ENCODE results near the gene HAUS3.

The HAUS3 gene

DNA sequence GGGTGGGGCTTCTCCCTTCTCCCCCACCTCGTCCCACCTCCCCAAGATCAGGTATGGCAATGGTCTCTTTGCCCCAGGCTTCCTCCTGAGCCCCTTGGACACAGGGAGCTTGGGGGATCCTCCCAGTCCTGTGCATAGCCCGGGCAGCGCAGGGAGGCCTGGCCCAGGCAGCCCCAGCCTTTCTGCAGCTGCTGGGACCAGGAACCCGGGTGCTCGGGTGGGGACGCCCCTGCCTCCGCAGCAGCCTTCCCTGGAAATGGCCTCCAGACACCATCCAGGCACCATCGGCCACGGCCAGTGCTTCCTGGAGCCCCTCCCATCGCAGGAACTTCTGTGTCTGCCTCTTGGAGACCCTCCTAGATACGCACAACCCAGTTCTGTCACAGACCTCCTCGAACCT lies 25.9 kb upstream of the HAUS3 start (continued):
- TF ChIP-seq, protein P1, sequence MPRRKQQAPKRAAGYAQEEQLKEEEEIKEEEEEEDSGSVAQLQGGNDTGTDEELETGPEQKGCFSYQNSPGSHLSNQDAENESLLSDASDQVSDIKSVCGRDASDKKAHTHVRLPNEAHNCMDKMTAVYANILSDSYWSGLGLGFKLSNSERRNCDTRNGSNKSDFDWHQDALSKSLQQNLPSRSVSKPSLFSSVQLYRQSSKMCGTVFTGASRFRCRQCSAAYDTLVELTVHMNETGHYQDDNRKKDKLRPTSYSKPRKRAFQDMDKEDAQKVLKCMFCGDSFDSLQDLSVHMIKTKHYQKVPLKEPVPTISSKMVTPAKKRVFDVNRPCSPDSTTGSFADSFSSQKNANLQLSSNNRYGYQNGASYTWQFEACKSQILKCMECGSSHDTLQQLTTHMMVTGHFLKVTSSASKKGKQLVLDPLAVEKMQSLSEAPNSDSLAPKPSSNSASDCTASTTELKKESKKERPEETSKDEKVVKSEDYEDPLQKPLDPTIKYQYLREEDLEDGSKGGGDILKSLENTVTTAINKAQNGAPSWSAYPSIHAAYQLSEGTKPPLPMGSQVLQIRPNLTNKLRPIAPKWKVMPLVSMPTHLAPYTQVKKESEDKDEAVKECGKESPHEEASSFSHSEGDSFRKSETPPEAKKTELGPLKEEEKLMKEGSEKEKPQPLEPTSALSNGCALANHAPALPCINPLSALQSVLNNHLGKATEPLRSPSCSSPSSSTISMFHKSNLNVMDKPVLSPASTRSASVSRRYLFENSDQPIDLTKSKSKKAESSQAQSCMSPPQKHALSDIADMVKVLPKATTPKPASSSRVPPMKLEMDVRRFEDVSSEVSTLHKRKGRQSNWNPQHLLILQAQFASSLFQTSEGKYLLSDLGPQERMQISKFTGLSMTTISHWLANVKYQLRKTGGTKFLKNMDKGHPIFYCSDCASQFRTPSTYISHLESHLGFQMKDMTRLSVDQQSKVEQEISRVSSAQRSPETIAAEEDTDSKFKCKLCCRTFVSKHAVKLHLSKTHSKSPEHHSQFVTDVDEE (CRISPR knock-in tag; IDR thresholded peaks at IDR 0.05): no peak

DNA sequence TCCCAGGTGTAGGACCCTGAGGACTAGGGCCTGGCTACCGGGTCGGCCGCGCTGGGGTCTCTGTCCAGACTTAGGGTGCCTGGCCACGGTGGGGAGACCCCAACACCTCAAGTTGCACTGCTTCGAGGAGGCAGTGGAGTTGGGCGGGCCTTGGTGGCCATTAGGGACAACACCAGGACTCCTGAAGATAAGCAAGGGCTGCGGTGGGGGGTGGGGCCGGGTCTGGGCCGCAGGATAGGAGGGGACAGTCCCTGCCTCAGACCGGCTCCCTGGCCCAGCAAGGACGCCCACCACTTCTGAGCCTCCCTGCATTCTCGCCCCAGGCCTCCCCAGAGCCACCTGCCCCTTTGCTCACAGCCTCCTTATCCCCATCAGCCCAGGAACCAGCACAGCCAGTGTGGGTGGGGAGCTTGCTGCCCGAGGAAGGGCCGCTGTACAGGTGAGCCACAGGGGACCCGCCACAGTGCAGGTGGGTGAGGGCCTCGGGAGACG lies 25.4 kb upstream of the HAUS3 start:
- no peak for TF ChIP-seq SNAI2 (CRISPR knock-in tag; IDR thresholded peaks at IDR 0.05)
- TF ChIP-seq BACH2 (CRISPR knock-in tag; IDR thresholded peaks at IDR 0.05; ENCODE audit: borderline replicate concordance): no peak
- no peak for TF ChIP-seq GLIS3 (CRISPR knock-in tag; IDR thresholded peaks at IDR 0.05)
- TF ChIP-seq ZNF8 (CRISPR knock-in tag; IDR thresholded peaks at IDR 0.05): no peak
- no peak for TF ChIP-seq TOX (CRISPR knock-in tag; IDR thresholded peaks at IDR 0.05; ENCODE audit: borderline replicate concordance)
- no peak for TF ChIP-seq ZNF70 (CRISPR knock-in tag; IDR thresholded peaks at IDR 0.05)
- TF ChIP-seq PATZ1 (CRISPR knock-in tag; IDR thresholded peaks at IDR 0.05; ENCODE audit: borderline replicate concordance): no peak
- no peak for TF ChIP-seq OSR1 (CRISPR knock-in tag; IDR thresholded peaks at IDR 0.05)
- TF ChIP-seq, protein P2, sequence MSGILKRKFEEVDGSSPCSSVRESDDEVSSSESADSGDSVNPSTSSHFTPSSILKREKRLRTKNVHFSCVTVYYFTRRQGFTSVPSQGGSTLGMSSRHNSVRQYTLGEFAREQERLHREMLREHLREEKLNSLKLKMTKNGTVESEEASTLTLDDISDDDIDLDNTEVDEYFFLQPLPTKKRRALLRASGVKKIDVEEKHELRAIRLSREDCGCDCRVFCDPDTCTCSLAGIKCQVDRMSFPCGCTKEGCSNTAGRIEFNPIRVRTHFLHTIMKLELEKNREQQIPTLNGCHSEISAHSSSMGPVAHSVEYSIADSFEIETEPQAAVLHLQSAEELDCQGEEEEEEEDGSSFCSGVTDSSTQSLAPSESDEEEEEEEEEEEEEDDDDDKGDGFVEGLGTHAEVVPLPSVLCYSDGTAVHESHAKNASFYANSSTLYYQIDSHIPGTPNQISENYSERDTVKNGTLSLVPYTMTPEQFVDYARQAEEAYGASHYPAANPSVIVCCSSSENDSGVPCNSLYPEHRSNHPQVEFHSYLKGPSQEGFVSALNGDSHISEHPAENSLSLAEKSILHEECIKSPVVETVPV (CRISPR knock-in tag; IDR thresholded peaks at IDR 0.05): no peak
- no peak for TF ChIP-seq ZC3H10 (CRISPR knock-in tag; IDR thresholded peaks at IDR 0.05)
- TF ChIP-seq TCF4 (CRISPR knock-in tag; IDR thresholded peaks at IDR 0.05; ENCODE audit: borderline replicate concordance): no peak
- no peak for TF ChIP-seq ZNF565 (CRISPR knock-in tag; conservative IDR thresholded peaks at IDR 0.05; ENCODE audit: low read depth)
- ATAC-seq: no peak

GRCh38 chr4:2266821-2267220 lies 24.9 kb upstream of the HAUS3 start:
- TF ChIP-seq TCF4 (CRISPR knock-in tag; IDR thresholded peaks at IDR 0.05; ENCODE audit: borderline replicate concordance) (no peak), OSR1 (CRISPR knock-in tag; IDR thresholded peaks at IDR 0.05) (no peak), GLIS3 (CRISPR knock-in tag; IDR thresholded peaks at IDR 0.05) (no peak), ISL1 (CRISPR knock-in tag; IDR thresholded peaks at IDR 0.05) (no peak), ZNF8 (CRISPR knock-in tag; IDR thresholded peaks at IDR 0.05) (no peak), ZNF70 (CRISPR knock-in tag; IDR thresholded peaks at IDR 0.05) (no peak), RARB (CRISPR knock-in tag; IDR thresholded peaks at IDR 0.05) (no peak), POU6F1 (CRISPR knock-in tag; IDR thresholded peaks at IDR 0.05; ENCODE audit: borderline replicate concordance, low read depth) (no peak), ZFP30 (CRISPR knock-in tag; IDR thresholded peaks at IDR 0.05) (no peak), CSDC2 (CRISPR knock-in tag; IDR thresholded peaks at IDR 0.05) (no peak), ZC3H10 (CRISPR knock-in tag; IDR thresholded peaks at IDR 0.05) (no peak), ZFP3 (CRISPR knock-in tag; IDR thresholded peaks at IDR 0.05) (no peak), TOX (CRISPR knock-in tag; IDR thresholded peaks at IDR 0.05; ENCODE audit: borderline replicate concordance) (no peak)
- TF ChIP-seq, protein P2 (CRISPR knock-in tag; IDR thresholded peaks at IDR 0.05): no peak
- no peak for ATAC-seq

GRCh38 chr4:2266181-2266580 lies 24.3 kb upstream of the HAUS3 start:
- ATAC-seq: peak; percentile 5; the same call in 1 of the 3 replicates
- TF ChIP-seq TCF4 (CRISPR knock-in tag; IDR thresholded peaks at IDR 0.05; ENCODE audit: borderline replicate concordance): no peak
- TF ChIP-seq PPARA (CRISPR knock-in tag; IDR thresholded peaks at IDR 0.05; ENCODE audit: borderline replicate concordance): no peak
- TF ChIP-seq ARNTL (CRISPR knock-in tag; IDR thresholded peaks at IDR 0.05; ENCODE audit: borderline replicate concordance, low read depth): no peak
- TF ChIP-seq, protein P2 (CRISPR knock-in tag; IDR thresholded peaks at IDR 0.05): no peak
- TF ChIP-seq GLIS3 (CRISPR knock-in tag; IDR thresholded peaks at IDR 0.05): no peak
- no peak for TF ChIP-seq ZFP3 (CRISPR knock-in tag; IDR thresholded peaks at IDR 0.05)
- no peak for TF ChIP-seq ESRRG (CRISPR knock-in tag; IDR thresholded peaks at IDR 0.05)
- TF ChIP-seq, protein P1 (CRISPR knock-in tag; IDR thresholded peaks at IDR 0.05): no peak

Measured in SK-N-SH treated with all-trans-retinoic acid at 6 μM for 48 hours (cell line).